Dermis blood vessel endothelial cell (primary cell): ENCODE measurements around the gene BRD9. TPM values are rescaled to one million over a fixed set of nuclear protein-coding genes. Genes with fewer than 3 reads are reported as not detected.
"Not testable (repeated sequence)": the region's sequence is repeated elsewhere in the genome, so short reads cannot be mapped to it uniquely, and the experiment has no call there.

ENCODE experiments used
- DNase-seq: peaks from one replicate; pipeline ENCODE4 v3.0.0; 2010
- total RNA-seq: library from RNA; depleted of rRNA; stranded (reverse); fragments of >200 nt; gene quantifications from 2 replicates; pipeline ENCODE4 v1.2.3, GENCODE V29; 2014

BRD9 gene
- total RNA-seq, 1 donor from 2014 or later = 53.1 TPM

DNA sequence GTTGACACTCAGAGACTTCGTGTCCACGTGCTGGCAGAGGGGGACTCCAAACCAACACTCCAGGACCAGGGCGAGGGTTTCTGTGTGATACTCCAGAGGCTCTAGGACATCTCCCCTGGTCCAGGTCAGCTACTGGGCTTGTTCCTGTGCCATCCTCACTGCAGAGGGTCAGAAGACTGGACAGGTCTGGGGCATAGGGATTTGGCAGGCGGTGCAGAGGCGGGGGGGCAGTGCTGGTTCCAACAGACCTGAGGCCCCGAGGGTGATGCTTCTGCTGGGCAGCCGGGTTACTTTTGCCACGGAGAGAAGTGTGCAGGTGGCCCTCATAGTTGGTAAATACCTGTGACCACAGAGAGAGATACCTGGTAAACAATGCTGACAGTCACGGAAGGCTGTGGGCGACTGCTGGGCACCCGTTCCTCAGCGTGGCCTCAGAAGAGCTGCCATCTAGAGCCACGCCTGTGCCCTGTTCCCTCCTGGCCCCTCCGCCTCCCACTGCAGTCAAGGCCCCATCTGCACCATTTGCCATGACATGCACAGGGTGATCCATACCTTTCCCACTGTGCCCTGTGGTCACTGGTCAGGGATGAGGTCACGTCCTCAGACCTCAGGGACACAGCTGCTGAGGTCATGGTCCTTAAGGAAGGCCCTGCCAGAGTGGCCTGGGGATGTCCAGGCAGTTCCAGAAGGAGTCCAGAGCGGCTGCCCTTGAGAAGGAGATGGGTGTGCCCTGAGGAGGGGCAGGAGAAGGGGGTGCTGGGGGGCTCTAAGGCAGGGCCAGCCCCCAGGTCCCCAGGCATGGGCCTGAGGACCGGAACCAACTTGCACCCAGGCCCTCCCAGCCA lies 30.1 kb upstream of the BRD9 start:
- DNase-seq = no peak

DNA sequence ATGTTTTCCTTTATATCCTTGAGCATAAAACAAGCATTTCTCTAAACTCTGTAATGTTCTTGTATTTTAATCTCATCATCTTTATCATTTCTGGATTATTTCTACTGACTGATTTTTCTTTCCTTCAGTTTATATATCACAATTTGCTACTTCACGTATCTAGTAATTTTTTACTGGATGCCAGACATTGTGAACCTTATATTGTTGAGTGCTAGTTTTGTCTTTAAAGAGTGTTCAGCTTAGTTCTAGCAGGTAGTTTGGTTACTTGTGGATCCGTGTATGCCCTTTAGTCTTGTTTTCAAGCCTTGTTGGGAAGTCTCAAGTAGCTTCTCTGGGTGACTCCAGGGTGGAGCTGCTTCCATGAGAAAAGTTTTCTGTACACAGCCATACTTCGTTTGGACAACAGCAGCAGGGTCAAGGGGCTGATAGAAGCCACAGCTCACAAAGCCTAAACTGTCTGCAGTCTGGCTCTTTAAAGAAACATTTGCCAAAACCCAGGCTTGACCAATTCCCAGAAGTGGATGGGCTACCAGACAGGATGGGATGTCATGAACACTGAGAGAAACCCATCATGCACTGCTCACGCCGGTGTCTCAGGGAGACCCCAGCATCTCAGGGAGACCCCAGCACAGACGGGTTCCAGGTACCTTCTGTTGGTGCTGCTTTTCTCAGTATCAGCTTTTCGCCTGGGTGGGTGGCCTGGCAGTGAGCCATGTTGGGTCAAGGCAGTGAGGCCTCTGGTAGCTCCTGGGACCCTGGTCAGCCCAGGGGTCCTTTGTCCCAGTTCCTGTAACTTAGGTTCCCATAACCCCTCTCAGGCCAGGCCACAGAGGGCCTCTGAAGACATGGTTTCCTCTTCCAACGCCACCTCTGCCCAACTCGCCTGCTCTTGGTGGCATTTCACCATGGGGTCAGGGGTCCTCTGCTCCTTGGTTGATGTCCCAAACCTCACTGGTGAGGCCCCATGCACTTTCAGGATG lies 29.1 kb upstream of the BRD9 start:
- DNase-seq = no peak

DNA sequence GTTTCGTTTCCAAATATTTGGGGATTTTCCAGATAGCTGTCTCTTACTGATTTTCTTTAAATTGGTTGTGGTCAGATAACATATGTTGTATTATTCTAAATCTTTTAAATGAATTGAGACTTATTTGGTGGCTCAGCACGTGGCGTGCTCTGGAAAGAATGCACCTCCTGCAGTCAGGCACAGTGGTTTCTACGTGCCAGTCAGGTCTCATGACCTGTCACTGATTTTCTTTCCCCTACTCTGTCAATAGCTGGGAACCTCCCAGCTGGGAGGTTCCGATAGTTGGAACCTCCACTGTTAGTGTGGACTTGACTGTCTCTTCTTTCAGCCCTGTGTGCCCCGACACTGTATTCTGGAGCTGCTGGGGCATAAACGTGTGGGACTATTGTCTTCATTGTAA lies 27.7 kb upstream of the BRD9 start:
- no peak for DNase-seq

DNA sequence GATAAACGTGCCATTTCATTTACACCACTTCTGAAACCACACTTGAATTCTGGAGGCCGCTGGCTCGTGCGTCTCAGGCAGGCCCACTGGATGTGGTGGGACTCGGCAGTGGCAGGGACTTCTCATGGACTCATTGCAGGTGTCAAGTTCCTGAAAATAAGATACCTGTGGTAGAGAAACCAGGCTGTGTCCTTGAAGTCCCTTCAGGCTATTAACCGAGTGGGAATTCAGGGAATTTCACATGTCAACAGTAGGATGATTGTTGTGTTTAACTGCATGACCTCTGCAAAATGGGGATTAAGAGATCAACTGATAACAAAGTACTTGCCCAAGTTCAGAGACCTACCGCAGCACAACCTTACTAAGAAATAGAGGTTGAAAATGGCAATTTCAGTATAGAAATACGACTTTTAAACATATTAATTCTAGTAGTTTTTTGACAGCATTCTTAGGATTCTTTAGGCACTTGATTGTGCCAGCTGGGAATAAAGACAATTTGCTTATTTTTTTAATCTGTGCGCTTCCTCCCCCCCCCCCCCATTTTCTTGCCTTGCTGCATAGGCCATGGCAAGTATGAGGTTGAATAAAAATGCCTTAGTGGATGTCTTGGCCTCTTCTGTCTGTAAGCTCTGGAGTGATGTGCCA lies 26.9 kb upstream of the BRD9 start:
- DNase-seq = no peak

DNA sequence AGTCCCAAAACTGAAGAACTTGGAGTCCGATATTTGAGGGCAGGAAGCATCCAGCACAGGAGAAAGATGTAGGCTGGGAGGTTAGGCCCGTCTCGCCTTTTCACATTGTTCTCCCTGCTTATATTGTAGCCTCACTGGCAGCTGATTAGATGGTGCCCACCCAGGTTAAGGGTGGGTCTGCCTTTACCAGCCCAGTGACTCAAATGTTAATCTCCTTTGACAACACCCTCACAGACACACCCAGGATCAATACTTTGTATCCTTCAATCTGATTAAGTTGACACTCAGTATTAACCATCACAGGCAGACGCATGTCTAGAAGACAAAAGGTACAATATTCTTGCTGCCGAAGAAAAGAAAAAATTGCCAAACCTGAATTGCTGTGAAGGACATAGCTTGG lies 26.1 kb upstream of the BRD9 start:
- DNase-seq = not testable (repeated sequence)

DNA sequence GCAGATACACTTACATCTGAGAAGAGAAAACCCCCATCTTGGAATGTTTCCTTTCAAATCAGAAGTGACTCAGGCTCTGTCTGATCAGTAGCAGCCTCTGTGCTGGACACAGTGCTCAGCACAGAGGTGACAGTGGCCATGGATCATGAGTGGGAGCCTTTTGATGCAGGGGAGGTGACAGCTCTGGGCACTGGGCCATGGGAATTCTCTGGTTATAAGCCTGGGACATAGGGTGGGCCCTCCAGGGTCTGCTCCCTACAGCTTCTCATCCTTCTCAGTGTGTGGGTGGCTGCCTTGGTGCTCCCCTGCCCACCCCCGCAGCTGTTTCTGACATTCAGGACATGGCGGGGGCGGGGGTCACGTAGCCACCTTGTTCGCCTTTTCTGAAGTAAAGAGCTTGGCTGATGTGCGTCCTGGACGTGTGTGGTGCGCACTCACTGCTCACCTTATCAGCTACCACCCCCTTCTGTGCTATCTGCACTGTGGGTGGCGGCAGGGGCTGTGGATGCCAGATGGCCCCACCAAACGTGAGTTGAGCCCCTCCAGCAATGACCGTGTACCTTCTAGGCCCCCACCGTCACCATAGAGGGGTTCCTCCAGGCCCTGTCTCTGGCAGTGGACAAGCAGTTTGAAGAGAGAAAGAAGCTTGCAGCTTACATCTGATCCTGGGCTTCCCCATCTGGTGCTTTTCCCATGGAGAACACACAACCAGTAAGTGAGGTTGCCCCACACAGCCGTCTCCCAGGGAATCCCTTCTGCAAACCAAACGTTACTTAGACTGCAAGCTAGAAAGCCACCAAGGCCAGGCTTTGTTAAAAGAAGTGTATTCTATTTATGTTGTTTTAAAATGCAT lies 24.1 kb upstream of the BRD9 start:
- DNase-seq = no peak

DNA sequence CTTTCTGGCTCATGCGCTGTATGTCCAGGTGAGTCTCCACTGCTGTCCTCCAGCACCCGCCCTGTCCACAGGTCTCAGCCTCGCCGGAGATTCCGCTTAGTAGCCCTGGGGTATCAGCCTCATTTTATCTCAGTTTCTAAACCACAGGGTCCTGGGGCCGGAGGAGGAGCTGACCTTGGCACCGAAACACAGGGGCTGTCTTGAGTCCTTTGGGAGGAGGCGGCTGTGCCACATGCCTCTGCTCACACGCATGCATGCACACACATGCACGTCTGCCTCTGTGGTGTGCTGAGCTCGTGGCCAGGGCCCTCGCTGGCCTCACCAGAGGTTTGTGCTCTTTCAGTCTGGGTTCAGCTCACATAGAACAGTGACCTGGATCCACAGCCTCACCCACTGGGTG lies 23.3 kb upstream of the BRD9 start:
- DNase-seq = no peak

DNA sequence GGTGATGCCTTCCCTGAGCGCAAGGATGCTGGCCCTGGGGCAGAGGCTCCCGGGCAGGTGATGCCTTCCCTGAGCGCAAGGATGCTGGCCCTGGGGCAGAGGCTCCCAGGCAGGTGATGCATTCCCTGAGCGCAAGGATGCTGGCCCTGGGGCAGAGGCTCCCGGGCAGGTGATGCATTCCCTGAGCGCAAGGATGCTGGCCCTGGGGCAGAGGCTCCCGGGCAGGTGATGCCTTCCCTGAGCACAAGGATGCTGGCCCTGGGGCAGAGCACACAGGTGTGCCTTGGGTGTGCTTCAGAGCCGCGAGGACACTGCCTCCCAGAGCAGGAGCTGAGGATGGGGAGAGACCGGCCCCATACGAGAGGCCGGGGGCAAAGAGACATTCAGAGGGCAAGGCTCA lies 22.7 kb upstream of the BRD9 start:
- not testable (repeated sequence) for DNase-seq

DNA sequence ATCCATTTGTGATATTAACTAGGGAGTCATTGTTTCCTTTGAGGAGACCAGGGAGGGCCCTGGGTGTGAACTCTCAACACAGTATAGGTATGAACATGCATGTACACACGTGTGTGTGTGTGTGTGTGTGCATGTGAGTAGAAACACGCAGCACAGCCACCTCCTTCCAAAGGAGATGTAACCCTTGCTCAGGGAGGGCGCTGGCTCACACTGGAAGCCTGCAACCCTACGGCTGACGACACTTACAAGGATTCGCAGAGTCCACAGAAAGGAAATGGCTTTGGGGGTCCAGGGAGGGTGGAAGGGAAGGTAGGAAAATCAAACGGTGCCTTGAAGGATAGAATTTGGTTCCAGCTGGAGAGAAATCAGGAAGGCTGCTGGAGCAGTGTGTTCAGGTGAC lies 22.0 kb upstream of the BRD9 start:
- DNase-seq = no peak

DNA sequence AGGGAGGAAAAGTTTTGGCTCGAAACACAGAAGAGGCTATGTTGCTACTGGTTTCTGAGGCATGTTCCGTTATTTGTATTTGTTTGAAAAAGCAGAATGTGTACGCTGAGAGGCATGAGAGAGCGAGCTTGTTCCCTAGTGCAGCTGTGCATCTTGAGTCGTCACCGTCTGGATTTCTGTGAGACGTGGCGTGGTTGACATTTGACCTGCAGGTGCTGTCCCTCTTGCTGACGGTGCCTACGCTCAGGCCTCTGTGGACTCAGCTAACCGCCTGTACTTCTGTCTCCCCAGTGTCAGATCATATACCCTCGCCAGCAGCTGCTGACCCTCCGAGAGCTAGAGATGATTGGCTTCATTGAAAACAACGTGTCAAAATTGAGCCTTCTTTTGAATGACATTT lies 21.6 kb upstream of the BRD9 start:
- DNase-seq = no peak

DNA sequence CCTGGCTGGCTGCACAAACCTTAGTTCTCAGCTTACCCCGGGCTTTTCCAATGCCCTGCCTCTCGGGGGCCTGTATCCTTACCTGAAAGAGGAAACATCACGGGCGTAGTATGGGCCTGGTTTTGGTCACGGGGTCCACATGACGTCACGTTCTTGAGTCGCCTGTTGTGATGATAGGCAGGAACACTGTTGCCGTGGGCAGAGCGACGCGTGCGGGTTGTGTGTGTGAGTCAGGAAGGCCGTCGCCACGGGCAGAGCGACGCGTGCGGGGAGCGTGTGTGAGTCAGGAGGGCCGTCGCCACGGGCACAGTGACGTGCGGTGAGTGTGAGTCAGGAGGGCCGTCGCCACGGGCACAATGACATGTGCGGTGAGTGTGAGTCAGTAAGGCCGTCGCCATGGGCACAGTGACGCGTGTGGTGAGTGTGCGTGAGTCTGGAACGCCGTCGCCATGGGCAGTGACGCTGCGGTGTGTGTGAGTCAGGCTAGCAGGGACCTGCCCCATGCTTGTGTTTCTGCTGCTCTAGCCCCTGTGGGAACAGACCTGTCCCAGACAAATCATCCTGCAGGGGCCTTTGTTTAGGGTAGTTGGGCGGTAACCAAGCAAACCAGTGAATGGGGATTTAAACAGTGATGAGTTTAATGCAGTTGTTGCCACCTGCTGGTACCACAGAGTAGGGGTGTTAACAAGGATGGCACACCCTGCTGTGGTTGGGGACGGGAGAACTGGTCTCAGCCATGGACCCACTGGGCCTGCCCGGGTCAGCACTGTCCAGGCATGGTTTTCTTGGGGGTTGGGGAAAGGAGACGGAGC lies 19.9 kb upstream of the BRD9 start:
- DNase-seq = peak; percentile 98

DNA sequence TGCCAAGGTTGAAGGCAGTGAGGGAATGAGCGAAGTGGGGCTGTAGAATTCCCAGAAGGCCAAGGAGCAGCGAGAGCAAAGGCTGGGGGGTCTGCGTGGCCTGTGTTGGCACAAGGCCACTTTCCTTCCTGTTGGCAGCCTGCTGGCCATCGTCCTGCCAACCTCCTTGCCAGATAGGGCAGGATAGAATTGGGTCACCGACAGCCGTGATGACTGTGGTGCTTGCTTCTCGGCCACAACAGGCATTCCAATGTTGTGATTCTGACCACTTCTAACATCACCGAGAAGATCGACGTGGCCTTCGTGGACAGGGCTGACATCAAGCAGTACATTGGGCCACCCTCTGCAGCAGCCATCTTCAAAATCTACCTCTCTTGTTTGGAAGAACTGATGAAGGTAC lies 19.0 kb upstream of the BRD9 start:
- peak; percentile 72 for DNase-seq

DNA sequence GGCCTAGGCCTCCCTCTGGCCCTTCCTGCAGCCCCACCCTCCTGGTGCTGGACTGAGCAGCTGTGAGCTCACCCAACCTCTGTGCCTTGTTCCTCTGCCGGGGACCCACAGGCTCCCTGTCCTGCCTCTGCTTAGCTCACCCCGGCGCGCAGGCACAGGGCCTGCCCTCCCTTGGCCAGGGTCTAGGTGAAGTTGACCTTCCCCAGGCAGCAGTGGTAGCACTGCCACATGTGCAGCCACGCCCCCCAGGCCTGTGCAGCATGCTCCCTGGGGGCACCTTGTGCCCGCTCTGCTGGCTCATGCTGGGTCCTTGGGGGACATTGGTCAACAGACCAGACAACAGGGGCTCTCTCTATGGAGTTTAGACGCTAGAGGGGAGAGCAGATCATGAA lies 18.2 kb upstream of the BRD9 start:
- DNase-seq = no peak

DNA sequence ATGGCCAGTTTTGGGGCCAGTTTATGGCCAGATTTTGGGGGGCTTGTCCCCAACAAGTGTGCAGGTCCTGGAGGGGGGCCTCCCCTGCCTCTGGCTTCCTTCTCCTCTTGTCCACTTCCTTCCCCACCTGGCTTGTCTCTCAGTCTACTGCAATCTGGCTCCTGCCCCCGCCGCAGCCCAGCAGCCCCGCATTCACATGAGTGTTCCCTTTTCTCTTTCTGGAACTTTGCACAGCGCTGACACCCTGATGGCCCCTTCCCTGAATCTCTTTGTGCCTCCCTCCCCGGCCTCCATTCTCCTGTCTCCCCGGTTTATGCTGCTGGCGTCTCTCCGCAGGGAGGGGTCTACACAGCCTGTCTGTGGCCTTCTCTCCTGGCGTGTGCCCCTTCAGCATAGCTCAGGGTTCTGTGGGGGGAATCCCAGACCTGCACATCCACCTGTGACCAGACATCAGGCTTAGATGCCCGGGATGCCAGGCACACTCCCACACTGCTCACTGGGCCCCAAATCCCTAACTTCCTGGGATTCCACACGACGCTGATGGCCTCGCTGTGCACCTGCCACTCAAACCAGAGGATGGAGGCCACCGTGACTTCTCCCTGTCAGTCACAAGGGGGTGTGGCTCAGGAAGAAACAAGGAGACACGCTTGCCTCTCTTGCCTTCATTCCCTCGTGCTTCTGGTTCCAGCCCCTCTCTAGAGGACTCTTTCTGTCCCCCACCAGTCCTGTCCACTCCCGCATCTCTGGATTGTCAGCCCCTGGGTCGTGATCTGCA lies 17.6 kb upstream of the BRD9 start:
- DNase-seq = no peak

DNA sequence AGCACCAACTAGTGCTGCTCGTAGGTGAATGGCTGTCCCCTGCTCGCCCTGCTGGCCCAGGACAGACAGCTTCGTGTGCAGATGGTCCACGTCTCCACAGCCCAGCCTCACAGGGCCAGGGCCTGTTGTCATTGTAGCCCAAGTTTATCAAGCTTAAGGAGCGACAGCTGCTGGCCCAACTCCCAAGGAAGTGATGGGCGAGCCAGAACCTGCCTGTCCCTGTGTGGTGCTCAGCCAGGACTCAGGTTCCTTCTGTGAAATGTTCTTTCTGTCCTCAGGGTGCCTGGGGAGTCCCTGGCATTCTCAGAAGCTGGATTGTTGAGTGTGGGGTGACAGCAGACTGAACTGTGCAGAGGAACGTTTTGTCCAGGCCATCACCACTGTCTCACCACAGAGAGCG lies 16.5 kb upstream of the BRD9 start:
- no peak for DNase-seq

DNA sequence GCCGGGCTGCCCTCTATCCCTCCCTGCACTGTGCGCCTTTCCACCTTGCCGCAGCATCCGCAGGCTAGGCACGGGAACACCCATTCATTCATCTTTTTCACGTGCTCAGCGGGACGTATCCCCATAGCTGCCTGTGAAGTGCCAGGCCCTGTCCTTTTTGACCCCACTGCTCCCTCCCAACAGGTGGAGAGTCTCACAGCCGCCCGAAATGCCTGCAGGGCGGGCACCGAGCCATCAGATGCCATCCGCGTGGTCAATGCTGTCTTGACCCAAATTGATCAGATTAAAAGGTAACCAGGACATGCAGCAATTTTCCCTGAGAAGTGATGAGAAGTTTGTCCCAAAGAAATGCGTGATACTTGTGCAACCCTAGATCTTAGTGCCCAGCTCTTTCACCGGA lies 15.6 kb upstream of the BRD9 start:
- DNase-seq = no peak

DNA sequence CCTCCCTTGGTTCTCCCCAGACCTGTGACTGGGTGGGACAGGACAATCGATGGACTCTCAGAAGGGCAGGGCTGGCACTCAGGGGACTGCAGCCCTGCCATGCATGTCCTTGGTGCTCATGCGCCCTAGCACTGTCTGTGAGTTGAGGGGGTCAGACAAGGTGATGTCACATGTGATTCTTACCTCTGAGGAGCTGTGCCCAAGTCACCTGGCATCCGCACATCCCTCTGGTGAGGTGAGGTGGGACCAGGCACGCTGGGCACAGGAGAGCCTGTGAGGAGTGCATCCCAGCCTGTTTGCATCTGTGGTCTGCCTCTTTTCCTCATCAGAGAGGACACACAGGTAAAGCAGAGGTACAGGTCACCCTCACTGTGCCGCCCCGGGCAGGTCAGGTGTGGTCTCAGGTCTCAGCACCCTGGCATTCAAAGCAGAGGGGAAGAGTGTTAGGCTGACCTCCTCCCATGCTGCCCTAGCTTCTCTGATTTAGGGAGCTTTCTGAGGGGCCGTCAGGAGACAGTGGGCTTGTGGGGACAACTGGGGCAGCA lies 14.8 kb upstream of the BRD9 start:
- DNase-seq = no peak

DNA sequence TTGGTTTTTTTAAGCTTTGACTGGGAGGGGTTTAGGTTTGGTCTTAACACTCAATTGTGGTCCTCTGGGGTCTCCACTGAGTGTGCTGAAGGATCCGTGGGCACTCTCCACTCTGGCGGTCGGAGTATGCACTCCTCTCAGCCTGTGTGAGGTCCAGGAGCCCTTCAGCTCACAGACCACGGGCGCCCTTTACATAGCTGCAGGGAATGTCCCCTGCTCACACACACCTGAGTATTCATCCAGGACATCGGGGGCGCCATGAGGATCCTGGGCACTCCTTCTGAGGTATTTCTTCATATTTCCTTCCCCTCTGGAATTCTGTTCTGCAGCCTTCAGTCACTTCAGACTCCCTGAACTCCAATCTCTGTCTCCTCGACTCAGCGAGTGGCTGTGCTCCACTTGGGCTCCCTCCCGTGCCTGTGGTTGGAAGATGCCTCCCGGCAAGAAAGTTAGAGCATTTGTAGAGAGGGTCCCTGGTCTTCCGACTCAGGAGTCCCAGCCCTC lies 12.6 kb upstream of the BRD9 start:
- no peak for DNase-seq

DNA sequence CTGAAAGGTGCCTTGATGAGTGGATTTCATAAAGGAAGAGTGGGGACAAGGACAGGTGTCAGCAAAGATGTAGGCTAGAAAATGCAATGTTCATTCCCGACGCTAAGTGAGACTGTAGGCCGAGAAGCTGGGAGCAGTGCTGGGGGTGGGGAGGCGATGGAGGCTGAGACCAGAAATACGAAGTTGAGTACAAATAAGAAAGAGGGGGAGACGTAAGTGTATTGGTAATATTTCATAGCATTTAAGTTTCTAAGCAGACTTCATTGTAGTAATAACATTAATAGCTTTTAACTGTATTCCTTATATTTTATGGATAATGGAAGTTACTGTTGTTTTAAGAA lies 11.1 kb upstream of the BRD9 start:
- no peak for DNase-seq
